Caco-2 (cell line): ENCODE results near the gene SH3BP4. TPM values are rescaled to one million over a fixed set of nuclear protein-coding genes. Genes with fewer than 3 reads are reported as not detected.

Source experiments
- BruUV-seq: library from RNA; stranded (reverse); fragments of 400-500 nt; replicated peaks from 2 replicates; lab custom pipeline; 2021; lab: Mats Ljungman, UMichigan
- CTCF ChIA-PET: fragments of 300-600 bp; sonication (Branson Sonifier 250); formaldehyde crosslinking; loops from one replicate; lab custom pipeline; 2022; ENCODE audit warnings: antibody characterized with exemption; lab: Charles Lee
- POLR2A ChIA-PET: fragments of 300-600 bp; sonication (Branson Sonifier 250); formaldehyde crosslinking; loops from one replicate; lab custom pipeline; 2022; ENCODE audit warnings: antibody characterized with exemption; lab: Charles Lee
- DNase-seq, 2 experiments: peaks; one replicate each; pipeline versions ENCODE4 v3.0.0 to v3.0.0-alpha.2; 2020 to 2022
- H3K27me3 ChIP-seq: replicated peaks from 2 replicates; pipeline ENCODE4 v1.6.0; 2011; ENCODE audit warnings: low read length; ENCODE audit not compliant: control insufficient read depth, insufficient read depth
- H3K36me3 ChIP-seq: 2 replicates; pipeline ENCODE4 v1.5.1; 2011; ENCODE audit warnings: low read length; ENCODE audit not compliant: control insufficient read depth, insufficient read depth
- H3K4me1 ChIP-seq: fragments of 250-450 bp; sonication (Bioruptor Pico); 2 replicates; pipeline ENCODE4 v1.5.1; 2020; ENCODE audit warnings: mild to moderate bottlenecking
- H3K4me3 ChIP-seq: 2 replicates; pipeline ENCODE4 v1.5.1; 2011; ENCODE audit warnings: low read depth, mild to moderate bottlenecking, control low read depth, low read length
- H3K9me3 ChIP-seq: fragments of 250-450 bp; sonication (Bioruptor Pico); 2 replicates; pipeline ENCODE4 v1.5.1; 2020; ENCODE audit warnings: mild to moderate bottlenecking, moderate library complexity
- H3K27ac Mint-ChIP-seq: one replicate; pipeline ENCODE4 v1.8.0; 2022; ENCODE audit warnings: mixed read lengths; ENCODE audit not compliant: unreplicated experiment
- H3K27me3 Mint-ChIP-seq: one replicate; pipeline ENCODE4 v1.8.0; 2022; ENCODE audit warnings: mixed read lengths; ENCODE audit not compliant: insufficient read depth, unreplicated experiment
- H3K36me3 Mint-ChIP-seq: one replicate; pipeline ENCODE4 v1.8.0; 2022; ENCODE audit warnings: mild to moderate bottlenecking, mixed read lengths; ENCODE audit not compliant: insufficient read depth, unreplicated experiment
- H3K4me1 Mint-ChIP-seq: one replicate; pipeline ENCODE4 v1.8.0; 2022; ENCODE audit warnings: low read depth, mixed read lengths; ENCODE audit not compliant: unreplicated experiment
- H3K4me3 Mint-ChIP-seq: one replicate; pipeline ENCODE4 v1.8.0; 2022; ENCODE audit warnings: mild to moderate bottlenecking, moderate library complexity, mixed read lengths; ENCODE audit not compliant: unreplicated experiment
- H3K9me3 Mint-ChIP-seq: one replicate; pipeline ENCODE4 v1.8.0; 2022; ENCODE audit warnings: mixed read lengths; ENCODE audit not compliant: unreplicated experiment
- intact Hi-C: fragments of 100-400 bp; cut with micrococcal nuclease; formaldehyde crosslinking; loops from one replicate; pipeline ENCODE4 v1.10.0; 2022; ENCODE audit not compliant: unreplicated experiment
- total RNA-seq: library from RNA; stranded (reverse); gene quantifications from 2 replicates; pipeline ENCODE4 v1.2.3, GENCODE V29; 2022
- TF ChIP-seq, protein P1 (sequence below), 2 experiments: fragments of 200-600 bp in 1 of 2; IDR thresholded peaks; 1 replicate in 1 of 2; 2 replicates in 1 of 2; pipeline versions ENCODE4 v1.5.1 to v1.8.0; 2011 to 2022; ENCODE audit warnings: antibody characterized with exemption in 1 of 2, control low read depth in 1 of 2, inconsistent platforms in 1 of 2, low read depth in 1 of 2, low read length in 1 of 2, mild to moderate bottlenecking in 1 of 2, moderate library complexity in 1 of 2; ENCODE audit not compliant: insufficient read depth in 1 of 2, severe bottlenecking in 1 of 2, unreplicated experiment in 1 of 2

Gene SH3BP4
- total RNA-seq, 1 experiment from 2014 or later: 29.9 TPM

DNA sequence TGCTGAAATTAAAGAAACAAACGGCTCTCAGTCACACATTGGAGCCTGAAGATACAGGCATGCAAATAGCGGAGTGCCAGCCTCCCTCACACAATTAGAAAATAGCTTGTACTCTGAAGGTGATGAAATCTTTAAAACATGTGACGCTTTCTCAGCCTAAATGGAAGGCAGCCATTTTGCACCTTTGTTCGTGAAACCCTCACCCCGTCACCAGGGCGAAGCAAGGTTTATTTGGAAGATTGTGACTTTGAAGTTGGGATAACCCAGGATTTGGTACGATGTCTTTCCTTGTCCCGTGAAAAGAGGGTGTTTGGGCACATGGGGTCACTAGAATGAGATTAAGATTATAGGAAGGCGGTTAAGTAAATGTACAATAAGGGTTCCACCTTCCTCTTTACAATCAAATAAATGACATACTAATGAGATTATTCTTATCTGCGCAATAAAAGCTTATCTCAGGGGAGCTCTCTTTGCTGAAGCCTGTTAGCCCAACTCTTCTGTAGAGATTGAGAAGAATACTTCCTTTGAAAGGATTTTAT is 4.2 kb downstream of the SH3BP4 start:
- Mint-ChIP-seq H3K36me3 (peaks cover 18% of the 10 kb centered on the region), H3K4me3 (no peak overlapping the region), H3K27ac (peak overlapping the region; percentile 57), H3K9me3 (no peaks in the 10 kb centered on the region), H3K27me3 (no peaks in the 10 kb centered on the region), H3K4me1 (no peaks in the 10 kb centered on the region)
- no peaks in the 10 kb centered on the region for H3K36me3 ChIP-seq
- CTCF ChIA-PET: interaction anchor here (0.7 to 1.0 kb wide), 3 partner anchors 25 to 45 kb away, joined by 3 to 5 read pairs (median 3); no protein-coding TSS in a partner anchor
- POLR2A ChIA-PET: interaction anchor here (0.6 to 0.7 kb wide), 2 partner anchors 11 to 52 kb away, joined by 3 to 7 read pairs; no protein-coding TSS in a partner anchor
- no peaks in the 10 kb centered on the region for H3K9me3 ChIP-seq
- H3K27me3 ChIP-seq: no peaks in the 10 kb centered on the region
- no TSS peak for BruUV-seq
- intact Hi-C loops: loop anchor here (2.0 kb wide), 1 partner anchor 25 kb away; no protein-coding TSS in a partner anchor
- H3K4me3 ChIP-seq: no peak overlapping the region
- peaks cover 34% of the 10 kb centered on the region for H3K4me1 ChIP-seq
- TF ChIP-seq, protein P1, sequence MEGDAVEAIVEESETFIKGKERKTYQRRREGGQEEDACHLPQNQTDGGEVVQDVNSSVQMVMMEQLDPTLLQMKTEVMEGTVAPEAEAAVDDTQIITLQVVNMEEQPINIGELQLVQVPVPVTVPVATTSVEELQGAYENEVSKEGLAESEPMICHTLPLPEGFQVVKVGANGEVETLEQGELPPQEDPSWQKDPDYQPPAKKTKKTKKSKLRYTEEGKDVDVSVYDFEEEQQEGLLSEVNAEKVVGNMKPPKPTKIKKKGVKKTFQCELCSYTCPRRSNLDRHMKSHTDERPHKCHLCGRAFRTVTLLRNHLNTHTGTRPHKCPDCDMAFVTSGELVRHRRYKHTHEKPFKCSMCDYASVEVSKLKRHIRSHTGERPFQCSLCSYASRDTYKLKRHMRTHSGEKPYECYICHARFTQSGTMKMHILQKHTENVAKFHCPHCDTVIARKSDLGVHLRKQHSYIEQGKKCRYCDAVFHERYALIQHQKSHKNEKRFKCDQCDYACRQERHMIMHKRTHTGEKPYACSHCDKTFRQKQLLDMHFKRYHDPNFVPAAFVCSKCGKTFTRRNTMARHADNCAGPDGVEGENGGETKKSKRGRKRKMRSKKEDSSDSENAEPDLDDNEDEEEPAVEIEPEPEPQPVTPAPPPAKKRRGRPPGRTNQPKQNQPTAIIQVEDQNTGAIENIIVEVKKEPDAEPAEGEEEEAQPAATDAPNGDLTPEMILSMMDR (IDR thresholded peaks at IDR 0.05; ENCODE audit: insufficient read depth in 1 of 2, low read depth in 1 of 2, low read length in 1 of 2, severe bottlenecking in 1 of 2, unreplicated experiment in 1 of 2): no peak
- peak in 1 of 2 experiments; percentile 42 for DNase-seq

DNA sequence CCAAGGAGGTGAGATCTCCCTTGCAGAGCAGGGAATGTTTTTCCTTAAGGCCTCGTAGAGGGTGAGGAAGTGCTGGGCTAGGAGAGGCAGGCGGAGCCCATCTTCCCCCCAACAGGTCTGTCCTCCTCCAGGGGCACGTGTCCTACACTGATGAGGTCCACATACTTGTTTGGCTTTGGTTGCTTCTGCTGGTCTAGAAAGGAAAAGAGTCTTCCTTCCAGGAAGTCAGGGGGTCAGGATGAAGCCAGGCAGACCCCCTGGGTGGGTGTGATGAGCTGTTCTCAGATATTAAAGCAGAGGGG is 6.0 kb downstream of the SH3BP4 start:
- no peak overlapping the region for H3K4me3 Mint-ChIP-seq
- DNase-seq: no peak
- ChIA-PET POLR2A (interaction anchor here (0.7 kb wide), 1 partner anchor 348 kb away, joined by 3 read pairs; no protein-coding TSS in a partner anchor), CTCF (no interaction called here)
- H3K36me3 ChIP-seq: no peaks in the 10 kb centered on the region
- peaks cover 34% of the 10 kb centered on the region for H3K4me1 ChIP-seq
- BruUV-seq: no TSS peak
- no peaks in the 10 kb centered on the region for H3K9me3 ChIP-seq
- no peak overlapping the region for H3K4me3 ChIP-seq
- peaks cover 13% of the 10 kb centered on the region for H3K36me3 Mint-ChIP-seq
- H3K27me3 ChIP-seq: no peaks in the 10 kb centered on the region
- peak overlapping the region; percentile 59 for H3K27ac Mint-ChIP-seq
- TF ChIP-seq, protein P1 (IDR thresholded peaks at IDR 0.05; ENCODE audit: insufficient read depth in 1 of 2, low read depth in 1 of 2, low read length in 1 of 2, severe bottlenecking in 1 of 2, unreplicated experiment in 1 of 2): no peak
- no peaks in the 10 kb centered on the region for H3K9me3 Mint-ChIP-seq
- no peaks in the 10 kb centered on the region for H3K27me3 Mint-ChIP-seq
- intact Hi-C loops: no loop called here
- no peaks in the 10 kb centered on the region for H3K4me1 Mint-ChIP-seq

DNA sequence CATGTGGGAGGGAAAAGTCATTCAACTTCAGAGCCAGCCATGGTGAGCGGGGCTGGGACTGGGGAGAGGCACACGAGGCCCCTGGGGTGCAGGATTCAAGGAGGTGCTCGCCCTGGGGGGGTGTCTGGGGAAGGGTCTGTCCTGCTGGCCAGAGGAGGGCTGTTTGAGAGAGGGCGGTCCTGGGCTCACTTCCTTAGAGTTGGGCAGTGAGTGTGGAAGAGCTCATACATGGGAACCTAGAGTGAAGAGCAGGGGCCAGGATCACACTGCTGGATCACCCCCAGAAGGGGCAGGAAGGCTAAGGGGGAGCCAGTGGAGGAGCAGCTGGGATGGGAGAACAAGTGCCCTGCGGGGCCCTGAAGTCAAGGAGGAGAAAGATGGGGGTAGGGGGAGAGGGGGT is 6.5 kb downstream of the SH3BP4 start:
- no peaks in the 10 kb centered on the region for H3K27me3 Mint-ChIP-seq
- ChIA-PET POLR2A (no interaction called here), CTCF (no interaction called here)
- H3K9me3 ChIP-seq: no peaks in the 10 kb centered on the region
- intact Hi-C loops: no loop called here
- H3K4me1 Mint-ChIP-seq: no peaks in the 10 kb centered on the region
- no TSS peak for BruUV-seq
- H3K36me3 Mint-ChIP-seq: peaks cover 13% of the 10 kb centered on the region
- H3K9me3 Mint-ChIP-seq: no peaks in the 10 kb centered on the region
- DNase-seq: no peak
- H3K27ac Mint-ChIP-seq: peak overlapping the region; percentile 59
- no peak overlapping the region for H3K4me3 Mint-ChIP-seq
- TF ChIP-seq, protein P1 (IDR thresholded peaks at IDR 0.05; ENCODE audit: insufficient read depth in 1 of 2, low read depth in 1 of 2, low read length in 1 of 2, severe bottlenecking in 1 of 2, unreplicated experiment in 1 of 2): no peak
- no peaks in the 10 kb centered on the region for H3K27me3 ChIP-seq
- H3K4me3 ChIP-seq: no peak overlapping the region
- H3K4me1 ChIP-seq: peaks cover 31% of the 10 kb centered on the region
- no peaks in the 10 kb centered on the region for H3K36me3 ChIP-seq
